ENCODE results near the gene MED17. TPM values are rescaled to one million over a fixed set of nuclear protein-coding genes. Genes with fewer than 3 reads are reported as not detected.

MED17 gene
- total RNA-seq, 2 experiments from 2014 or later, result 23.0 to 33.3 TPM

DNA sequence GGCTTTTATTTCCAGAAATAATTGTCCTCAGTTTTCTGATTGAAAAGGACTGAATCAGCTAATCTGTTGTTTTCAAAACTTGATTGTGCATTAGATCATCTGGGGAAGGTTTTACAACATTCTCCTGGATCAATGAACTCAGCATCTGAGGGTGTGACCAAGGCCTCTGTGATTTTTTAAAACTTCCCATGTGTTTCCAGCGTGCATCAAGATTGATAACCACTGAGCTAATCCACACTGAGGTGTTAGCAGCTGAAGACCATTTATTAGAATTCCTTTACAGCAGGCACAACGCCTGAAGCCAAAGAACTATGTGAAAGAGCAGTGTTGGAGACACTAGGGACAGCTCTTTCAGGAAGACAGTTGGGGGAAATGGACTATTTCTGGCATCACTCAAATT lies 56.1 kb downstream of the MED17 start:
- Histone ChIP-seq H3K9me3 (ENCODE audit: low read length) (no peaks in the 10 kb centered on the region), H2AFZ (ENCODE audit: low read length) (no peak overlapping the region), H3K4me1 (ENCODE audit: insufficient read depth, low read length, poor library complexity, severe bottlenecking) (no peaks in the 10 kb centered on the region), H4K20me1 (ENCODE audit: insufficient read depth, low read length) (no peaks in the 10 kb centered on the region), H3K79me2 (ENCODE audit: insufficient read depth, low read depth, low read length) (no peaks in the 10 kb centered on the region), H3K4me2 (ENCODE audit: low read length) (no peak overlapping the region), H3K27ac (ENCODE audit: low read depth, low read length, poor library complexity, severe bottlenecking) (no peak overlapping the region), H3K9me2 (ENCODE audit: insufficient read depth, low read length) (no peaks in the 10 kb centered on the region), H3K4me3 (ENCODE audit: low read depth, low read length, poor library complexity, severe bottlenecking) (no peak overlapping the region), H3K36me3 (ENCODE audit: insufficient read depth, low read length) (no peaks in the 10 kb centered on the region)
- intact Hi-C loops (cut with micrococcal nuclease; ENCODE audit: unreplicated experiment), result no loop called here
- CTCF ChIA-PET (ENCODE audit: unreplicated experiment), result interaction anchor here (0.5 kb wide), 1 partner anchor 10 kb away, joined by 7 read pairs; the partner anchor contains the start of gene VSTM5
- DNase-seq (ENCODE audit: low spot score), result no peak
- TF ChIP-seq, protein P1, sequence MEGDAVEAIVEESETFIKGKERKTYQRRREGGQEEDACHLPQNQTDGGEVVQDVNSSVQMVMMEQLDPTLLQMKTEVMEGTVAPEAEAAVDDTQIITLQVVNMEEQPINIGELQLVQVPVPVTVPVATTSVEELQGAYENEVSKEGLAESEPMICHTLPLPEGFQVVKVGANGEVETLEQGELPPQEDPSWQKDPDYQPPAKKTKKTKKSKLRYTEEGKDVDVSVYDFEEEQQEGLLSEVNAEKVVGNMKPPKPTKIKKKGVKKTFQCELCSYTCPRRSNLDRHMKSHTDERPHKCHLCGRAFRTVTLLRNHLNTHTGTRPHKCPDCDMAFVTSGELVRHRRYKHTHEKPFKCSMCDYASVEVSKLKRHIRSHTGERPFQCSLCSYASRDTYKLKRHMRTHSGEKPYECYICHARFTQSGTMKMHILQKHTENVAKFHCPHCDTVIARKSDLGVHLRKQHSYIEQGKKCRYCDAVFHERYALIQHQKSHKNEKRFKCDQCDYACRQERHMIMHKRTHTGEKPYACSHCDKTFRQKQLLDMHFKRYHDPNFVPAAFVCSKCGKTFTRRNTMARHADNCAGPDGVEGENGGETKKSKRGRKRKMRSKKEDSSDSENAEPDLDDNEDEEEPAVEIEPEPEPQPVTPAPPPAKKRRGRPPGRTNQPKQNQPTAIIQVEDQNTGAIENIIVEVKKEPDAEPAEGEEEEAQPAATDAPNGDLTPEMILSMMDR (conservative IDR thresholded peaks at IDR 0.05; ENCODE audit: low read length), result no peak
- TF ChIP-seq EZH2phosphoT487 (IDR thresholded peaks at IDR 0.05; ENCODE audit: borderline replicate concordance, low read depth, low read length), result no peak
- POLR2A ChIA-PET, result no interaction called here
- BruUV-seq (replicated peaks), result no TSS peak

DNA sequence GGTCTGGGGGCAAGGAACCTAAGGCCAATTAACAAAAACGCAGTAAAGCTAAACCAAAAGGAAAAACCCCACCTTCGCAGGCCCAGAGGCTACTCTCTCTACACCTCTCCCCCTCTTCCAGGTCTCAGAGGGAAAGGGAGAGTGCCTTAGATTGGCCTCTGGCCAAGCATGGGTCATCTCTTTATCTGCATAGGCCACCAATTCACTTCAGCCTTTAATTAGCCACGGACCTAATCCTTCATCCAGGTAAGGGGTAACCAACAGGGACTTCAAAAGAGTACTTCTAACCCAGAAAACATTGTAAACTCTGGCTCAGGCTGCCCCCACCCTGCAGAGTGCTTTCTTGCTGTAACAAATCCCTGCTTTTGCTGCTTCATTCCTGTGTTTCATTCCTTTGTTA lies 56.9 kb downstream of the MED17 start:
- DNase-seq (ENCODE audit: low spot score), result no peak
- Histone ChIP-seq H3K36me3 (ENCODE audit: insufficient read depth, low read length) (no peaks in the 10 kb centered on the region), H3K9me2 (ENCODE audit: insufficient read depth, low read length) (no peaks in the 10 kb centered on the region), H3K27ac (ENCODE audit: low read depth, low read length, poor library complexity, severe bottlenecking) (no peak overlapping the region), H3K4me3 (ENCODE audit: low read depth, low read length, poor library complexity, severe bottlenecking) (no peak overlapping the region), H4K20me1 (ENCODE audit: insufficient read depth, low read length) (no peaks in the 10 kb centered on the region), H3K4me2 (ENCODE audit: low read length) (no peak overlapping the region), H3K79me2 (ENCODE audit: insufficient read depth, low read depth, low read length) (no peaks in the 10 kb centered on the region), H3K9me3 (ENCODE audit: low read length) (no peaks in the 10 kb centered on the region), H2AFZ (ENCODE audit: low read length) (no peak overlapping the region), H3K4me1 (ENCODE audit: insufficient read depth, low read length, poor library complexity, severe bottlenecking) (no peaks in the 10 kb centered on the region)
- no TSS peak for BruUV-seq (replicated peaks)
- ChIA-PET POLR2A (interaction anchor here (0.6 kb wide), 1 partner anchor 537 kb away, joined by 4 read pairs; no protein-coding TSS in a partner anchor), CTCF (ENCODE audit: unreplicated experiment) (no interaction called here)
- no peak for TF ChIP-seq EZH2phosphoT487 (IDR thresholded peaks at IDR 0.05; ENCODE audit: borderline replicate concordance, low read depth, low read length)
- TF ChIP-seq, protein P1 (conservative IDR thresholded peaks at IDR 0.05; ENCODE audit: low read length), result no peak
- intact Hi-C loops (cut with micrococcal nuclease; ENCODE audit: unreplicated experiment), result no loop called here

DNA sequence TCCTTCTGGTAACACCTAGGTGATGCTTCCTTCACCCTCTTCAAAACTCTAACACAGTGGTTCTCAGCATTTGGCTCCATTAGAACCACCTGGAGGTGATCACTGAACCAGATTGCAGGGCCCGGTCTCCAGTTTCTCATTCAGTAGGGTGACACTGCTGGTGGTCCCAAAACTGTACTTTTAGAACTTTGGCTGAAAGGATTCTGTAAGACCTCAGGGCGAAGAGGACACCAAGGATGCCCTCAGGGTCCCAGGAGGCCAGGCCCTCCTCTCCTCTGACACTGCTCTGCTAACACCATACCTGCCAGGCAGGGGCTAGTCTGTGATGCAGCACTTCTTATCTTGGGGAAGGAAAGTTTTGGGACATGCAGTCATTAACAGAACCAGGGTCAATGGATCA lies 57.4 kb downstream of the MED17 start:
- no peaks in the 10 kb centered on the region for H3K79me2 ChIP-seq (ENCODE audit: insufficient read depth, low read depth, low read length)
- TF ChIP-seq EZH2phosphoT487 (IDR thresholded peaks at IDR 0.05; ENCODE audit: borderline replicate concordance, low read depth, low read length), result no peak
- TF ChIP-seq, protein P1 (conservative IDR thresholded peaks at IDR 0.05; ENCODE audit: low read length), result no peak
- H3K27ac ChIP-seq (ENCODE audit: low read depth, low read length, poor library complexity, severe bottlenecking), result no peak overlapping the region
- no peaks in the 10 kb centered on the region for H3K9me2 ChIP-seq (ENCODE audit: insufficient read depth, low read length)
- ChIA-PET POLR2A (interaction anchor here (0.6 kb wide), 1 partner anchor 537 kb away, joined by 4 read pairs; no protein-coding TSS in a partner anchor), CTCF (ENCODE audit: unreplicated experiment) (no interaction called here)
- no peaks in the 10 kb centered on the region for H4K20me1 ChIP-seq (ENCODE audit: insufficient read depth, low read length)
- H3K4me3 ChIP-seq (ENCODE audit: low read depth, low read length, poor library complexity, severe bottlenecking), result no peak overlapping the region
- H3K9me3 ChIP-seq (ENCODE audit: low read length), result no peaks in the 10 kb centered on the region
- no TSS peak for BruUV-seq (replicated peaks)
- DNase-seq (ENCODE audit: low spot score), result no peak
- H3K4me1 ChIP-seq (ENCODE audit: insufficient read depth, low read length, poor library complexity, severe bottlenecking), result no peaks in the 10 kb centered on the region
- no peak overlapping the region for H2AFZ ChIP-seq (ENCODE audit: low read length)
- H3K36me3 ChIP-seq (ENCODE audit: insufficient read depth, low read length), result no peaks in the 10 kb centered on the region
- intact Hi-C loops (cut with micrococcal nuclease; ENCODE audit: unreplicated experiment), result no loop called here
- H3K4me2 ChIP-seq (ENCODE audit: low read length), result no peak overlapping the region
